GM19099 (cell line): ENCODE data around the gene CFAP74.

Source experiments
- POLR2A ChIP-seq: IDR thresholded peaks from 3 replicates; pipeline ENCODE4 v1.6.1; 2011; ENCODE audit warnings: low read depth; ENCODE audit not compliant: insufficient read length; ENCODE audit errors: extremely low read depth

CFAP74 gene

GRCh38 chr1:1972976-1973715 lies 30.4 kb downstream of the CFAP74 start:
- no peak for TF ChIP-seq POLR2A

GRCh38 chr1:1971688-1972087 lies 31.9 kb downstream of the CFAP74 start:
- TF ChIP-seq POLR2A = no peak

DNA sequence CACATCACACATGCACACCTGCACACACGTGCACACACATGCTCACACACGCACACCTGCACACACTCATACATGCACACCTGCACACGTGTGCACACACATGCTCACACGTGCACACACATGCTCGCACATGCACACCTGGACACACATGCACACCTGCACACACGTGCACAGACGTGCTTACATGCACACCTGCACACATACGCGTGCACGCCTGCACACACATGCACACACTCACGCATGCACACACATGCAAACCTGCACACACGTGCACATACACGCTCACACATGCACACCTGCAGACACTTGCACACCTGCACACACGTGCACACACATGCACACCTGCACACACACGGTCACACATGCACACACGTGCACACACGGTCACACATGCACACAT lies 32.6 kb downstream of the CFAP74 start:
- TF ChIP-seq POLR2A = no peak

- TF ChIP-seq POLR2A = no peak
These were observed 33.5 kb downstream of the CFAP74 start for GRCh38 chr1:1969953-1970716.

- no peak for TF ChIP-seq POLR2A
These were observed 34.1 kb downstream of the CFAP74 start for GRCh38 chr1:1969505-1969900.

DNA sequence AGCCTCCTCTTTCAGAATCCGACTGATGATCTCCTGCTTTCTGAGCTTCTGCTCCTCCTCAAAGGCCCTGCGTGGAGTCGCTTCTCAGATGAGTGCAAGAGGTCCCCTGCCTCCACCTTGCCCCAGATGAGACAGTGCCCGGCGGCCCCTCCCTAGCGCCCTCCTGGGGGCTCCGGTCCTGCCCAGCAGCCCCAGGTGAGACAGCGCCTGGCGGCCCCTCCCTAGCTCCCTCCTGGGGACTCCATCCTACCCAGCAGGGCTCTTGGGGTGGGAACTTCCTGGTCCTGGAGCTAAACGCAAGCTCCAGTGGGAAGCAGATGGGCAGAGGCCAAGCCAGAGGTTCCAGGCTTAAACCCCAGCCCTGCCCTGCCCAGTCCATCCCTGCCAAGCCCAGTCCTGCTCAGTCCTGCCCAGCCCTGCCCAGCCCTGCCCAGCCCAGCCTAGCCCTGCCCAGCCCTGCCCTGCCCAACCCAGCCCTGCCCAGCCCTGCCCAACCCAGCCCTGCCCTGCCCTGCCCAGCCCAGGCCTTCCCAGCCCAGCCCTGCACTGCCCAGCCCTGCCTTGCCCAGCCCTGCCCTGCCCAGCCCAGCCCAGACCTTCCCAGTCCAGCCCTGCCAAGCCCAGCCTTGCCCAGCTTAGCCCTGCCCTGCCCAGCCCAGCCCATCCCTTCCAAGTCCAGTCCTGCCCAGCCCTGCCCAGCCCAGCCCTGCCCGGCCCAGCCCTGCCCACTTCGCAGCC lies 34.6 kb downstream of the CFAP74 start:
- no peak for TF ChIP-seq POLR2A

DNA sequence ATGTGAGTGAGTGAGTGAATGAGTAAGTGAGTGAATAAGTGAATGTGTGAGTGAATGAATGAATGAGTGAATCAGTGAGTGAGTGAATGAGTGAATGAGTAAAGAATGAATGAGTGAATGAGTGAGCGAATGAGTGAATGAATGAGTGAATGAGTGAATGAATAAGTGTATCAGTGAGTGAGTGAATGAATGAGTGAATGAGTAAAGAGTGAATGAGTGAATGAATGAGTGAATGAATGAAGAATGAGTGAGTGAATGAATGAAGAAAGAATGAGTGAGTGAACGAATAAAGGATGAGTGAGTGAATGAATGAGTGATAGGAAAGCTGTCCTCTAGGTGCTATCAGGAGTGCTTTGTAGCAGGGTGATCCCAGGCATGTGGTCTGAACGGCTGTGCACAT lies 35.7 kb downstream of the CFAP74 start:
- TF ChIP-seq POLR2A = no peak

GRCh38 chr1:1967151-1967550 lies 36.4 kb downstream of the CFAP74 start:
- TF ChIP-seq POLR2A = no peak

GRCh38 chr1:1966071-1966740 lies 37.4 kb downstream of the CFAP74 start:
- TF ChIP-seq POLR2A = no peak

- TF ChIP-seq POLR2A = no peak
These were observed 38.0 kb downstream of the CFAP74 start for GRCh38 chr1:1965546-1965945.

GRCh38 chr1:1964811-1965210 lies 38.8 kb downstream of the CFAP74 start:
- no peak for TF ChIP-seq POLR2A

DNA sequence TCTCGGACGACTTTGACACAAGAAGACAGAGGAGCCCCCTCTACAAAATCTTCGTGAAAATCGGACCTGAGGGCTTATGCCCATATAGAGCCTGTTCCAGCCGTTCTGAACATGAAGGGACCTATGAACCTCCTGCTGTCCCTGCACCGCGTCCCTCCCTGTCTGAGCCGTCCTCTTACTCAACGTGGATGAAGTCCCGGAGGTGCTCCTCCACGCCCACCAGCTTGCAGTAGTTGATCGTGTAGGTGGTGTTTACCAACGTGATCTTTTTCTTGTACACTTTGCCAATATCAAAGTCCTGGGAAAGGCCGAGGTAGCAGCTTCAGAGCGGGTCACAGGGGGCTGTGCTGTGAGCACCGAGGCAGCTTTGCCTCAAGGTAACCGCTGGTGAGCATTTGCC lies 40.0 kb downstream of the CFAP74 start:
- TF ChIP-seq POLR2A = no peak

DNA sequence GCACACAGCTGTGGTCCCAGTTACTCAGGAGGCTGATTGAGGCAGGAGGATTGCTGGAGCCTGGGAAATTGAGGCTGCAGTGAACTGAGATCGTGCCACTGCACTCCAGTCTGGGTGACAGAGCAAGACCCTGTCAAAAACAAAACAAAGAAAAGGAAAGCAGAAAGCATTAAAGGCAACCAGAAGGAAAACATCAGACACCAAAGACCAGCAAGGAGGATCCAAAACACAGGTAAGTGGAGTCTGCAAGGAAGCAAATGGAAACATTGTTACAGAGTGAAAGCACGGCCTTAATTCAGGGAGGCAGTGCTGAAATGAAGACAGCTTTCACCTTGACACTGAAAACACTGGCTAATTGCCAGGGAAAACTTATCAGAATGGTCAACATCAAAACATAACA lies 40.8 kb downstream of the CFAP74 start:
- no peak for TF ChIP-seq POLR2A

GRCh38 chr1:1960480-1961196 lies 42.9 kb downstream of the CFAP74 start:
- no peak for TF ChIP-seq POLR2A
